ENCODE results near the gene LEMD2. TPM values are rescaled to one million over a fixed set of nuclear protein-coding genes. Genes with fewer than 3 reads are reported as not detected.

Gene LEMD2
- total and polyA plus RNA-seq, 9 of the 15 experiments (the other 6 are each of a cell fraction or from before 2014, with no cell fraction given): 0.32 to 46.3 (median 30.8) TPM

DNA sequence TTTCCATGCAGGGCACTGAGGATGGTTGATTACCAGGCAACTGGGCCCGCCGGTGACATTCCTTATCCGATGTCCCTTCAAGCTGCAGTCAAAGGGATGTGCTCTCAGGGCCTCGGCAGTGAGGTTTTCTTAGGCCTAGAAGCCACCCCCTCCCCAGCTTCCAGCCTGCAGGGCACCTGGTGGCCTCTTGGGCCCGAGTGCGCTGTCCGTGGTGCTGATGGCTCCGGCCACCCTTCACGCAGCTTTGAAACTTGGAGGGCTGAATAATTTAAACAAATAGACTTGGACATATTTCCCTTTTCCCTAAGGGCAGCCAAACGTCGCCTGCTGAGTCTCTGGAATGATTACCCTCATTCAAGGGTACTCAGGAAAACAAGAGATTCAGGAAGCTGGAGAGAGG is 23.7 kb upstream of the LEMD2 start (continued):
- peak; percentile 64; the same call in 1 of the 2 replicates for TF ChIP-seq ZBTB7A (IDR thresholded peaks at IDR 0.05; ENCODE audit: borderline replicate concordance, control insufficient read depth, low read depth, low read length)
- TF ChIP-seq TAF15 (IDR thresholded peaks at IDR 0.05; ENCODE audit: low read depth, low read length): no peak
- 0 out of 2 replicates have a peak, but pooled peaks have one; percentile 35 for TF ChIP-seq NCOA6 (IDR thresholded peaks at IDR 0.05)
- TF ChIP-seq ETV6 (IDR thresholded peaks at IDR 0.05; ENCODE audit: borderline replicate concordance in 1 of 2, low read depth in 2 of 2, low read length in 1 of 2): no peak
- TF ChIP-seq ETV6 (CRISPR knock-in tag; IDR thresholded peaks at IDR 0.05; ENCODE audit: borderline replicate concordance): peak; percentile 29; the same call in 1 of the 2 replicates
- TF ChIP-seq, protein P1, sequence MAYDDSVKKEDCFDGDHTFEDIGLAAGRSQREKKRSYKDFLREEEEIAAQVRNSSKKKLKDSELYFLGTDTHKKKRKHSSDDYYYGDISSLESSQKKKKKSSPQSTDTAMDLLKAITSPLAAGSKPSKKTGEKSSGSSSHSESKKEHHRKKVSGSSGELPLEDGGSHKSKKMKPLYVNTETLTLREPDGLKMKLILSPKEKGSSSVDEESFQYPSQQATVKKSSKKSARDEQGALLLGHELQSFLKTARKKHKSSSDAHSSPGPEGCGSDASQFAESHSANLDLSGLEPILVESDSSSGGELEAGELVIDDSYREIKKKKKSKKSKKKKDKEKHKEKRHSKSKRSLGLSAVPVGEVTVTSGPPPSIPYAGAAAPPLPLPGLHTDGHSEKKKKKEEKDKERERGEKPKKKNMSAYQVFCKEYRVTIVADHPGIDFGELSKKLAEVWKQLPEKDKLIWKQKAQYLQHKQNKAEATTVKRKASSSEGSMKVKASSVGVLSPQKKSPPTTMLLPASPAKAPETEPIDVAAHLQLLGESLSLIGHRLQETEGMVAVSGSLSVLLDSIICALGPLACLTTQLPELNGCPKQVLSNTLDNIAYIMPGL (CRISPR knock-in tag; IDR thresholded peaks at IDR 0.05): peak; percentile 55; the same call in 1 of the 2 replicates
- TF ChIP-seq ZNF263 (CRISPR knock-in tag; IDR thresholded peaks at IDR 0.05; ENCODE audit: borderline replicate concordance): peak; percentile 58; the same call in 1 of the 2 replicates
- TF ChIP-seq, protein P2, sequence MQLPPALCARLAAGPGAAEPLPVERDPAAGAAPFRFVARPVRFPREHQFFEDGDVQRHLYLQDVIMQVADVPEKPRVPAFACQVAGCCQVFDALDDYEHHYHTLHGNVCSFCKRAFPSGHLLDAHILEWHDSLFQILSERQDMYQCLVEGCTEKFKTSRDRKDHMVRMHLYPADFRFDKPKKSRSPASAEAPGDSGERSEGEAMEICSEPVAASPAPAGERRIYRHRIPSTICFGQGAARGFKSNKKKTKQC (CRISPR knock-in tag; IDR thresholded peaks at IDR 0.05): peak; percentile 98
- no peak for TF ChIP-seq HNRNPLL (IDR thresholded peaks at IDR 0.05; ENCODE audit: low read depth, low read length, poor library complexity, severe bottlenecking)
- TF ChIP-seq ZNF224 (CRISPR knock-in tag; IDR thresholded peaks at IDR 0.05): peak; percentile 70; the same call in 1 of the 2 replicates
- TF ChIP-seq, protein P3, sequence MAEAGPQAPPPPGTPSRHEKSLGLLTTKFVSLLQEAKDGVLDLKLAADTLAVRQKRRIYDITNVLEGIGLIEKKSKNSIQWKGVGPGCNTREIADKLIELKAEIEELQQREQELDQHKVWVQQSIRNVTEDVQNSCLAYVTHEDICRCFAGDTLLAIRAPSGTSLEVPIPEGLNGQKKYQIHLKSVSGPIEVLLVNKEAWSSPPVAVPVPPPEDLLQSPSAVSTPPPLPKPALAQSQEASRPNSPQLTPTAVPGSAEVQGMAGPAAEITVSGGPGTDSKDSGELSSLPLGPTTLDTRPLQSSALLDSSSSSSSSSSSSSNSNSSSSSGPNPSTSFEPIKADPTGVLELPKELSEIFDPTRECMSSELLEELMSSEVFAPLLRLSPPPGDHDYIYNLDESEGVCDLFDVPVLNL (CRISPR knock-in tag; IDR thresholded peaks at IDR 0.05; ENCODE audit: low read depth): peak; percentile 72; the same call in 1 of the 2 replicates
- peak in 1 of 2 experiments; percentile 82; a peak in 2 of 4 replicates for TF ChIP-seq MAZ (CRISPR knock-in tag; conservative IDR thresholded peaks at IDR 0.05 in 1 of 2, IDR thresholded peaks at IDR 0.05 in 1 of 2)
- peak; percentile 99 for TF ChIP-seq EHMT2 (IDR thresholded peaks at IDR 0.05)
- no peak for TF ChIP-seq RAD51 (IDR thresholded peaks at IDR 0.05; ENCODE audit: borderline replicate concordance, low read depth)
- peak; percentile 85; the same call in 1 of the 2 replicates for TF ChIP-seq XRCC5 (IDR thresholded peaks at IDR 0.05; ENCODE audit: low read depth, low read length)
- TF ChIP-seq FOS (IDR thresholded peaks at IDR 0.05; ENCODE audit: extremely low read depth, insufficient read length): no peak
- TF ChIP-seq, protein P4, sequence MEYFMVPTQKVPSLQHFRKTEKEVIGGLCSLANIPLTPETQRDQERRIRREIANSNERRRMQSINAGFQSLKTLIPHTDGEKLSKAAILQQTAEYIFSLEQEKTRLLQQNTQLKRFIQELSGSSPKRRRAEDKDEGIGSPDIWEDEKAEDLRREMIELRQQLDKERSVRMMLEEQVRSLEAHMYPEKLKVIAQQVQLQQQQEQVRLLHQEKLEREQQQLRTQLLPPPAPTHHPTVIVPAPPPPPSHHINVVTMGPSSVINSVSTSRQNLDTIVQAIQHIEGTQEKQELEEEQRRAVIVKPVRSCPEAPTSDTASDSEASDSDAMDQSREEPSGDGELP (CRISPR knock-in tag; IDR thresholded peaks at IDR 0.05; ENCODE audit: borderline replicate concordance): peak; percentile 87; the same call in 1 of the 2 replicates
- TF ChIP-seq NCOA1 (IDR thresholded peaks at IDR 0.05; ENCODE audit: low read depth): 0 out of 2 replicates have a peak, but pooled peaks have one; percentile 29

All from K562 (cell line).